HG02571 (cell line): ENCODE measurements around the gene SMAP1.

Experiments used
- ATAC-seq: cut with Tn5 transposase; IDR thresholded peaks from one replicate; pipeline ENCODE4 v1.9.1; 2021; ENCODE audit warnings: mild to moderate bottlenecking, moderate library complexity; ENCODE audit not compliant: unreplicated experiment

SMAP1 gene

GRCh38 chr6:70680396-70680795 lies 12.7 kb downstream of the SMAP1 start:
- ATAC-seq: no peak

DNA sequence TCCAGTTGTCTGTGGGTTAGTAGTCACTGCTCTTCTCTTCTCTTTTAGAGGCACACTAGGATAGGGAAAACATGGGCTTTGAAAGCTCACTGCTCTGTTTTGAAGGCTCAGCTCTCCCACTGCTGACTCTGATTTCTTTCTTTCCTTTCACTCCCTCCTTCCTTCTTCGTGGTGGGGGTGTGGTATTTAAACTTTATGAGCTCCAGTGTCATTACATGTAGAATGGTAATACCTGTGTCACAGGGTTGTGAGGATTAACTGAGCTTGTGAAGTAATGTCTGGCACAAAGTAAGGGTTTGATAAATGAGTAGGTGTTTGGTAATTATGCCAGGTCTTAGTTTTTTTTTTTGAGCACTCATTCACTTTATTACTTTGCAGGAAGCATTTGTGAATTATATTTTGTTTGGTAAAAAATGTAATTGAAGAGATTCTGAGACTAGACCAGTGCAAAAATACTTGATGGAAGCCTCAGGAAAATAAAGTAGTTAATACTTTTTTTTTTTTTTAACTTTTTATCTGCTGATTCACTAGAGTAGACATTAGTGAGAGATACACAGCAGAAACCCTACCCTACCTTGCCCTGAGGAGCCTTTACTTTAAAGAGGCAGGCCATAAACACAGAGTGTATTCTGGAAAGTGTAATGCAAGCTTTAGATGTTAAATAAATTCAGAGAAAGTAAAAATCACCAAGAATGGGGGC lies 17.3 kb downstream of the SMAP1 start:
- ATAC-seq: no peak

GRCh38 chr6:70685494-70686180 lies 18.0 kb downstream of the SMAP1 start:
- ATAC-seq: no peak

GRCh38 chr6:70686548-70687133 lies 19.0 kb downstream of the SMAP1 start:
- no peak for ATAC-seq

DNA sequence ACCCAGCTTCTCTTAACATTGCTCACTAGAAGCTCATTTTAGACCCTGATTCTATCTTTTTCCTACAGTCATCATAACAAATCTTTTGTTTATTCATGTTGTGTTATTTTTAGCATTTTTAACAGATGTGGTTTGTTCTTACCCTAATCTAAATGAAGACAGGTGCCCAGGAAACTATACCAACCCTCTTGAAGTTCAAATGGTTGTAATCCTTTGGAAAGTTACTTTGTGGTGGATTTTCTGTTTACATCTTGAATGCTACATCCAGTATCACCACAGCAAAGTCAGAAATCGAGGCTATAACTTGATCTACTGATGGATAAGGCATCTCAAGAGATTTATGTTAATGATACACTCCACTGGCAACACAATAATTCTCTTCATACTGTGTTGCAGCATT lies 26.2 kb downstream of the SMAP1 start:
- ATAC-seq: no peak

DNA sequence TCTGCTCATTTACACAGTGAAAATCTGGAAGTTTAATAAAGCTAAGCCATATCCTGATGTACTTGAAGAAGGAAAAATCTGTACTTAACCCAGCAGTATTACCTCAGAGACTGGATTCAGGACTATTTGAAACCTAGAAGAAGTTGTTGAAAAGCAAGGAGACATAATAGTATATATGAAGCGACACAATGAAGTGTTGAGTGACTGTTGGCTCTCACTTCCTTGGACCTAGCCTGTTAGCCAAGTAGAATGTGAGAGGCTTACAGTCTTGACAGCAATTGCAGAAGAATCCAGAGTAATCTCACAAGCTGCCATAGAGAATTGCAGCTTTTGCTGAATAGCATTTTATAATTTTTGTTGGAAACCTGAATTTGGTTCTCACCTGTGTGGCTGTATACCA lies 26.7 kb downstream of the SMAP1 start:
- no peak for ATAC-seq

- ATAC-seq: no peak
Measured at GRCh38 chr6:70700922-70701876, 33.5 kb downstream of the SMAP1 start.

GRCh38 chr6:70705772-70706171 lies 38.1 kb downstream of the SMAP1 start:
- no peak for ATAC-seq

- ATAC-seq: no peak
Measured at GRCh38 chr6:70706491-70707123, 38.9 kb downstream of the SMAP1 start.

GRCh38 chr6:70707893-70708292 lies 40.2 kb downstream of the SMAP1 start:
- no peak for ATAC-seq

DNA sequence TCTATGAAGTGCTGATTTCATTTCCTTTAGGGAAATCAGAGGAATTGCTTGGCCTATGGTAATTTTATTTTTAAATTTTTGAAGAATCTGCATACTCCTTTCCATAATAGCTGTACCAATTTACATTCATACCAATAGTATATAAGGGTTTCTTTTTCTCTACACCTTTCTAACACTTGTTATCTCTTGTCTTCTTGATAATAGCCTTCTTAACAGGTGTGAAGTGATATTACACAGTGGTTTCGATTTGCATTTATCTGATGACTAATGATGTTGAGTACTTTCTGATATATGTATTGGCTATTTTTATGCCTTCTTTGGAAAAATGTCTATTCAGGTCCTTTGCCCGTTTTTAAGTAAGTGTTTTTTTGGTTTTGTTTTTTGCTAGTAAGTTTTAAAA lies 40.8 kb downstream of the SMAP1 start:
- no peak for ATAC-seq

- ATAC-seq: no peak
Measured at GRCh38 chr6:70709826-70710225, 42.1 kb downstream of the SMAP1 start.

DNA sequence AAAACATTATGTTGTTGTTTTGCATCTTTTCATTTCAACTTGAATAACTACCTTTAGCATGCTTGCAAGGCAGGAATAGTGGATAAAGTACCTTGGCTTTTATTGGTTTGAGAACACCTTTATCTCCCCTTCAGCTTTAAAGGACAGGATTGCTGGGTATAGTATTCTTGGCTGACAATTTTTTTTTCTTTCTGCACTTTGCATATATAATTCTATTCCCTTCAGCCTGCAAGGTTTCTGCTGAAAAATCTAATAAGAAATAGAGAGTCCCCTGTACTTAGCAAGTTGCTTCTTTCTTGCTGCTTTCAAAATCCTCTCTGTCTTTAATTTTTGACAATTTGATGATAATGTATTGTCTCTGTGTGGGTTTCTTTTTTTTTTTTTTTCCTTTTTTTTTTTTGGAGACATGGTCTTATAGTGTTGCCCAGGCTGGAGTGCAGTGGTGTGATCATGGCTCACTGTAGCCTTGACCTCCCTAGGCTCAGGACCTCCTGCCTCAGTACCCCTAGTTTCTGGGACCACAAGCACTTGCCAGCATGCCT lies 47.1 kb downstream of the SMAP1 start:
- no peak for ATAC-seq

DNA sequence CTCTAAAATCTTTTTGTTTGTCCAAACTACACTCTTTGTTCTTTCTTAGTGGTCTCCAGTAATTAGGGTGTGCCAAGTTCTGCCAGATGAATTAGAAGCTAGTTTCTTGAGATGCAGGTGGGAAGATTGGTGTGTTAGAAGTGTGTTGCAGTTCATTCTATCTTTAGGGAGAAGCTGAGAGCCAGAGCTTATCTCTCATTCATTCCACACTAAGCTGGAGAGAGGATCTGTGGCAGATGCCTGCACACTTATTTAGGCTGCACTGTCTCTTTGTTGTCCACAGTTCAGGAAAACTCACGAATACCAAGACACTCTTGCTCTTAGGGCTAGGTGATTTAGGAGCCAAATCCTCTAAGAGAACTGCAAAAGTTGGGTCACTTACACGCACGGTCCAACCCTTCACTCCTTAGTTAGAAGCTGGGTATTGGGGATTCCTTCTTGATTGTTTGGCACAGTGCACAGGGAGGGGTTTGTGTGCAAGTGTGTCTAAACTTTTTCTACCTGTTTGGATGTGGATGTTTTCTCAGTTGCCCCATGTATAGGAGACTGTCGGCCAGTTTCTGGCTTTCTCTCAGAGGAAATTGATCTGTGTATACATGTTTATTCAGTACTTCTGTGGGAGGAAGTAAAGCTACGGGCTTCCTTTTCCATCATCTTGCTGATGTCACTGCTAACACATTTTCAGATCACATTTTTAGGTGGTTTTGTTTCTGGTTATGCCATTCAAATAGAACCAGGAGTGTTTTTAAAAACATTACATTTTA lies 49.5 kb downstream of the SMAP1 start:
- ATAC-seq: no peak

GRCh38 chr6:70724524-70724923 lies 56.8 kb downstream of the SMAP1 start:
- ATAC-seq: no peak

GRCh38 chr6:70725817-70726415 lies 58.2 kb downstream of the SMAP1 start:
- ATAC-seq: no peak

DNA sequence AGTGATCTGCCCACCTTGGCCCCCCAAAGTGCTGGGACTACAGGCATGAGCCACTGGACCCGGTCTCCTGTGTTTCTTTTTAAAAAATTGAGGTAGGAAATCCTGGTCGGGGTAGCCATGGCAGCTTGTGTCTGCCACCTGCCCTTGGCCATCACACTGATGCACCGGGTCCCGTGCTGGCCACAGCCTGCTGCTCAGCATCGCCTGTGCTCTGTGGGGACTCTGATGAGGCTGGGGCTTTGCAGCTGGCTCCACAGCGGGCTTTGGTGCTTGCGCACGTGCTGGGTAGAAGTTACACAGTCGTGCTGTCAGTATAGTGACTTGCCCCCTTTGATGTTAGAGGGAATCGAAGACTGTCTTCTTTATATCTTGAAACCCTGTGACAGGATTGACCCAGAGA lies 66.7 kb downstream of the SMAP1 start:
- no peak for ATAC-seq

GRCh38 chr6:70734979-70735378 lies 67.3 kb downstream of the SMAP1 start:
- no peak for ATAC-seq

DNA sequence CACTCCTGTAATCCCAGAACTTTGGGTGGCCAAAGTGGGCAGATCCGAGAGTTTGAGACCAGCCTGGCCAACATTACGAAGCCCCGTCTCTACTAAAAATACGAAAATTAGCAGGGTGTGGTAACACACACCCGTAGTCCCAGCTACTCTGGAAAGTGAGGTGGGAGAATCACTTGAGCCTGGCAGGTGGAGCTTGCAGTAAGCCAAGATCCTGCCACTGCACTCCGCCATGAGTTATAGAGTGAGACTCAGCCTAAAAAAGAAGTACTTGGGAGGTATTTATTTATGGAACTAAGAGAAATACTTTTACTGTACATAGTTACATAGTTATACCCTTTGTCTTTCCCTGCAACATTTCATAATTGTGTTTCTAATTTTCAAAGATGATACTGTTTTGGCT lies 67.8 kb downstream of the SMAP1 start:
- ATAC-seq: no peak
